GM18498 (cell line): ENCODE measurements around the gene ARHGAP12.
"Not testable (repeated sequence)": the region's sequence is repeated elsewhere in the genome, so short reads cannot be mapped to it uniquely, and the experiment has no call there.

ENCODE experiments used
- ATAC-seq: cut with Tn5 transposase; IDR thresholded peaks from one replicate; pipeline ENCODE4 v1.9.1; 2021; ENCODE audit warnings: mild to moderate bottlenecking, moderate library complexity; ENCODE audit not compliant: unreplicated experiment

ARHGAP12 gene

GRCh38 chr10:31771331-31771831, 157.2 kb downstream of the ARHGAP12 start:
- ATAC-seq = no peak

- ATAC-seq = peak; percentile 74
These were observed 158.2 kb downstream of the ARHGAP12 start for GRCh38 chr10:31770307-31770902.

GRCh38 chr10:31769564-31769963, 159.1 kb downstream of the ARHGAP12 start:
- ATAC-seq = no peak

GRCh38 chr10:31768935-31769334, 159.7 kb downstream of the ARHGAP12 start:
- not testable (repeated sequence) for ATAC-seq

- ATAC-seq = no peak
These were observed 160.2 kb downstream of the ARHGAP12 start for GRCh38 chr10:31768467-31768866.

- no peak for ATAC-seq
These were observed 163.1 kb downstream of the ARHGAP12 start for GRCh38 chr10:31765541-31765940.

GRCh38 chr10:31762316-31762715, 166.3 kb downstream of the ARHGAP12 start:
- ATAC-seq = no peak

GRCh38 chr10:31761156-31761555, 167.5 kb downstream of the ARHGAP12 start:
- ATAC-seq = no peak

GRCh38 chr10:31760674-31761081, 168.0 kb downstream of the ARHGAP12 start:
- ATAC-seq = no peak

GRCh38 chr10:31759799-31760626, 168.6 kb downstream of the ARHGAP12 start:
- ATAC-seq = peak; percentile 98

- no peak for ATAC-seq
These were observed 169.4 kb downstream of the ARHGAP12 start for GRCh38 chr10:31759124-31759798.

- no peak for ATAC-seq
These were observed 170.1 kb downstream of the ARHGAP12 start for GRCh38 chr10:31758495-31758894.

GRCh38 chr10:31757831-31758230, 170.8 kb downstream of the ARHGAP12 start:
- ATAC-seq = no peak

- no peak for ATAC-seq
These were observed 171.2 kb downstream of the ARHGAP12 start for GRCh38 chr10:31757386-31757791.

- ATAC-seq = no peak
These were observed 171.9 kb downstream of the ARHGAP12 start for GRCh38 chr10:31756729-31757110.

- no peak for ATAC-seq
These were observed 172.4 kb downstream of the ARHGAP12 start for GRCh38 chr10:31756101-31756728.
